HL-60 (cell line): ENCODE results near the gene ZNRF1.

Source experiments
- CTCF ChIP-seq: IDR thresholded peaks from one replicate; pipeline ENCODE4 v1.5.1; 2011; ENCODE audit warnings: low read length, control low read depth, inconsistent platforms; ENCODE audit not compliant: insufficient read depth
- GABPA ChIP-seq: IDR thresholded peaks from 2 replicates; pipeline ENCODE4 v1.6.1; 2012; ENCODE audit warnings: low read depth
- POLR2AphosphoS5 ChIP-seq: IDR thresholded peaks from 2 replicates; pipeline ENCODE4 v1.6.1; 2012; ENCODE audit warnings: low read depth
- REST ChIP-seq: IDR thresholded peaks from 2 replicates; pipeline ENCODE4 v1.6.1; 2012; ENCODE audit warnings: low read depth; ENCODE audit not compliant: insufficient replicate concordance

- TF ChIP-seq CTCF (no peak), REST (no peak), POLR2AphosphoS5 (no peak), GABPA (no peak)
Measured at GRCh38 chr16:75087375-75087979, 88.7 kb downstream of the ZNRF1 start.
